HG03039 (cell line): ENCODE results near the gene HTR3B.

ENCODE experiments used
- ATAC-seq: cut with Tn5 transposase; IDR thresholded peaks from one replicate; pipeline ENCODE4 v1.9.1; 2021; ENCODE audit warnings: mild to moderate bottlenecking, moderate library complexity; ENCODE audit not compliant: unreplicated experiment

Gene HTR3B

DNA sequence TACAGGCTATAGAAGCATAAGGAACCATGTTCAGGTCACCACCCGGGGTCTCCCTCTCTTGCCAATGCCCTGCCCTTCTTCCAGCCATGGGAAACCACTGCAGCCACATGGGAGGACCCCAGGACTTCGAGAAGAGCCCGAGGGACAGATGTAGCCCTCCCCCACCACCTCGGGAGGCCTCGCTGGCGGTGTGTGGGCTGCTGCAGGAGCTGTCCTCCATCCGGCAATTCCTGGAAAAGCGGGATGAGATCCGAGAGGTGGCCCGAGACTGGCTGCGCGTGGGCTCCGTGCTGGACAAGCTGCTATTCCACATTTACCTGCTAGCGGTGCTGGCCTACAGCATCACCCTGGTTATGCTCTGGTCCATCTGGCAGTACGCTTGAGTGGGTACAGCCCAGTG is 84.8 kb downstream of the HTR3B start:
- ATAC-seq, result no peak

DNA sequence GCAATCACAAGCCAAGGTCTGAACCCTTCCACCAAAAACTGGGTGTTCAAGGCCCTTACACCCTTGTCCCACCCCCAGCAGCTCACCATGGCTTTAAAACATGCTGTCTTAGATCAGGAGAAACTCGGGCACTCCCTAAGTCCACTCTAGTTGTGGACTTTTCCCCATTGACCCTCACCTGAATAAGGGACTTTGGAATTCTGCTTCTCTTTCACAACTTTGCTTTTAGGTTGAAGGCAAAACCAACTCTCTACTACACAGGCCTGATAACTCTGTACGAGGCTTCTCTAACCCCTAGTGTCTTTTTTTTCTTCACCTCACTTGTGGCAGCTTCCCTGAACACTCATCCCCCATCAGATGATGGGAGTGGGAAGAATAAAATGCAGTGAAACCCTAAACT is 85.3 kb downstream of the HTR3B start:
- no peak for ATAC-seq

DNA sequence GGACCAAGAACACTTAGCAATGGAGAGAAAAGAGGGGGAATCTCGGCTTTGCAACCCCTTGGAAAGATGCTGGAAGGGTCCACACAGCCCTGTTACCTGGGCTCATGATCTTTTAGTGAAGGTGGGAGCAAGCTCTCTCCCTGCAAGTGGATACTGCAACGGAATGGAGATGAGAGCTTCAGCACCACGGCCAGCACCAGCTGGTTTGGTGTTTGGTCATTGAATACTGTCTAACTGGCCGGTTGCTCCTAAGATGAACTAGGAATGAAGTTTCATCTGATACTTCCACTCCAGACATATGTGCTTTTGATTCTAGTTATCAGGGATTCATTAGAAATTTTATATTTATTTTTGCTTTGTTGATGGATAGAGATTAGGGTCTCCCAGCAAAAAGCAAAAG is 86.6 kb downstream of the HTR3B start:
- ATAC-seq, result no peak

DNA sequence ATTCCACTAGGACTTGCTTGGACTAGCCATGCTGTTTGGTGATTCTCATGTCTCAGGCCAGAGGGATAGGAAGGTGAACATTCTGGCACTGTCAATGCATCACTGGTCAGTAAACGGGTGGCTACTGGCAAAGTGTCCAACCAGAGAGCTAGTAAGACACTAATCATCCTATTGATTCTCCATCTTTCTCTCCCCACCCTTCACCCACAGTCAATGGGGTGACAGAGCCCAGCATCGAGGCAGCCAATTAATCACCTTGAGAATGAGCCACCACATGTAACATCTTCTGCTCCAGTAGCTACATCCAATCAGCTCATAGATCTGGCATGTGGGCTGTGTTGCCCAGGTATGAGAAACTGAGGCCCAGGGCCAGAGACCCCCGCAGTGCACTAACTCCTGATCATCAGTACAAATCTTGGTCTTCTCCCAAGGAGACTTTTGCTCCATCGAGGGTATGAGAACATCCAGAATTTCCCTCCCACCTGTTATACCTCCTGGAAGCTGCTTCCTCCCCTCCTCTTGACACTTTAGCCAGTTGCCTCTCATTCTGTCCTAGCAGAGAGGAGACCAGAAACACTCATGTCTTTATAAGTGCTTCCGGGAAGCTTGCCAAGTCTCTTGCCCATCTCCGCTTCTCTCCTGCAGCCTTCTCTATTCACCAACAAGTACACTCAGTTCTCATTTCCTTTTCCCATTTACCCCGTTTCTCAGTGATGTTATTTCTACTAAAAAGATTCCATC is 87.3 kb downstream of the HTR3B start:
- ATAC-seq, result no peak

DNA sequence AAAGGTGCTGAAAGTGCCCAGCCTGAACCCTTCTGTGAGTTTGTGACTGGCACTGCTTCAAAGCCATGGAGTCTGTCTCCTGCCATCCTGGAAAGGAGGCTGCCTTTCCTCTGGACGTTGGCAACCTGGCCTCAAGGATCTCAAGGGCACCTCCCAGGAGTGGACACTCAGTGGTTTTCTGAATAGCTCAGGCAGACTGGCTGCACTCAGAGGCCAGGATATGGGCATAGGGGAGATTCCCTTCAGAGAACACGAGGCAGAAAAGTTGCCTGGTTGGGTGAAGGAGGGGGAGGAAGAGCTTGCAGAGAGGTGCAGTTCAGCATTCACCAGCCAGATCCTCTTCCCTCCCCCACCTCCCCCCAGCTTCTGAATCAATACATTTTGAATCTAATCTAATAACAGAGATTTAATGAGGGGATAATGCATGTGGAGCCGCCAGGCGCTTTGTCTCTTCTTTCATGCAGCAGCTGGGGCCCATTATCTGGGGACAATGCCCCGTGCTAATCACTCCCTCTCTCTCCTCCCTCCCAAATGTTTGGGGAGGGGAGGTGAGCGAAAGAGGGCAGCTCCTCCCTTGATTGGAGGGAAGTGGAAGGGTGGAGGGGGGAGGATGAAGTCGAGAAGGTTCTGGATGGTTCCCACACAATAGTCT is 88.0 kb downstream of the HTR3B start:
- no peak for ATAC-seq

DNA sequence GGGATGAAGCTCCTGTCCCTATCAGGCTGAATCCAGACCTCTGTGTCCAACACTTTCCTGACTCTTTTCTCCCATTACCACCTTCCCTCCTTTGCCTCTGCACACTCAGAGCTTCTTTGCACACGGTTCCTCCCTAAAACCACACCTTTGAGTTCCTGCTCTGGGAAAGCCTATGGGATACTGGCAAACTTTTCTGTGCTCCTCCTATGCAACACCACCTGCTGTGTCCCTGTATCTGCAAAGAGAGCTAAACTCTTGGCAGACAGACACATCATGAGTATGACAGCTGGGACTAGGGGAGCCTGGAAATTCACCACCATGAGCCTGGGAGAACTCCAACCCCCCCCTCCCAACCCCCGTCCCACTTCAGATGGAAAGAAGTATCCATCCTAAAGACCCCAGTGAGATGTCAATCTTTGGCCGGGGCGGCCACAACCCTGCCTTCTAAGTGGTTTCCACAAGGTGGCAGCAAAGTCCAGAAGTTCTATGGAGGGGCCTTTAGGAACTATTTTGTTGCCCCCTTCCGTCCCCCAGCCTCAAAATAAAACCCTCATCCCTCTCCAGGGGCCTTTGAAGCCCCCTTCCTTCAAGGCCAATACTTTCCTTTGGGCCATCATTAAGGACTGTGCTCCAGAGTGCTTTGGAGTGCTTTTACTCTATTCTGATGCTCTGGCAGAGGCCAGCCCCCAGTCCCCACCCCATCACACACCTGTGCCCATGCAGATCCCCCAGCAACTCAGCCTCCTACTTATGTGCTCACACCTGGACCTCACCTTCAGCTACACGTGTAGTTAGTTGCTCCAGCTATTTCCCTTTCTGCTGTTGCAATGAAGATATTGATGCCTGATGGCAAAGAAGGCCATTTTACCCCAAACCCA is 89.7 kb downstream of the HTR3B start:
- no peak for ATAC-seq
